Glutamatergic neuron (in vitro differentiated cells): ENCODE data around the gene VAMP7. TPM values are rescaled to one million over a fixed set of nuclear protein-coding genes. Genes with fewer than 3 reads are reported as not detected.

Source experiments
- DNase-seq: peaks from one replicate; pipeline ENCODE4 v3.0.0; 2022
- H3K27ac Mint-ChIP-seq: one replicate; pipeline ENCODE4 v1.8.0; 2020; ENCODE audit warnings: mild to moderate bottlenecking, mixed read lengths, inconsistent platforms; ENCODE audit not compliant: unreplicated experiment
- H3K27me3 Mint-ChIP-seq: one replicate; pipeline ENCODE4 v1.8.0; 2020; ENCODE audit warnings: mild to moderate bottlenecking, moderate library complexity, mixed read lengths, inconsistent platforms; ENCODE audit not compliant: unreplicated experiment
- H3K36me3 Mint-ChIP-seq: one replicate; pipeline ENCODE4 v1.8.0; 2020; ENCODE audit warnings: mild to moderate bottlenecking, mixed read lengths, inconsistent platforms; ENCODE audit not compliant: unreplicated experiment
- H3K4me1 Mint-ChIP-seq: one replicate; pipeline ENCODE4 v1.8.0; 2020; ENCODE audit warnings: mild to moderate bottlenecking, low read depth, mixed read lengths, inconsistent platforms; ENCODE audit not compliant: unreplicated experiment
- H3K4me3 Mint-ChIP-seq: one replicate; pipeline ENCODE4 v1.8.0; 2020; ENCODE audit warnings: mild to moderate bottlenecking, mixed read lengths, inconsistent platforms; ENCODE audit not compliant: unreplicated experiment
- H3K9me3 Mint-ChIP-seq: one replicate; pipeline ENCODE4 v1.8.0; 2020; ENCODE audit warnings: mild to moderate bottlenecking, moderate library complexity, mixed read lengths, inconsistent platforms; ENCODE audit not compliant: unreplicated experiment
- CTCF ChIP-seq: fragments of 200-600 bp; sonication (generic); IDR thresholded peaks from one replicate; pipeline ENCODE4 v1.5.0; 2021; ENCODE audit not compliant: partially characterized antibody, unreplicated experiment
- total RNA-seq: library from RNA; stranded (reverse); fragmentation: NEBNext Ultra II Directional; extraction: Animal tissue kit (Norgen Biotek cat#: 25700); gene quantifications from one replicate; pipeline ENCODE4 v1.2.1, GENCODE V29; 2021; ENCODE audit not compliant: unreplicated experiment

The VAMP7 gene
- total RNA-seq, 1 donor from 2014 or later = 19.5 TPM

- Mint-ChIP-seq H3K36me3 (peaks cover 6% of the 10 kb centered on the region), H3K27me3 (no peaks in the 10 kb centered on the region), H3K4me3 (no peak overlapping the region), H3K9me3 (peaks cover 5% of the 10 kb centered on the region), H3K27ac (no peak overlapping the region), H3K4me1 (no peaks in the 10 kb centered on the region)
- DNase-seq = no peak
- no peak for TF ChIP-seq CTCF
Measured at GRCh38 chrX:155865193-155865592, 16.0 kb upstream of the VAMP7 start.

GRCh38 chrX:155867821-155868220 lies 13.3 kb upstream of the VAMP7 start:
- no peak for DNase-seq
- peaks cover 5% of the 10 kb centered on the region for H3K9me3 Mint-ChIP-seq
- H3K27me3 Mint-ChIP-seq = no peaks in the 10 kb centered on the region
- H3K36me3 Mint-ChIP-seq = peaks cover 6% of the 10 kb centered on the region
- H3K27ac Mint-ChIP-seq = no peak overlapping the region
- H3K4me1 Mint-ChIP-seq = no peaks in the 10 kb centered on the region
- no peak for TF ChIP-seq CTCF
- no peak overlapping the region for H3K4me3 Mint-ChIP-seq

- no peak overlapping the region for H3K4me3 Mint-ChIP-seq
- TF ChIP-seq CTCF = no peak
- H3K27ac Mint-ChIP-seq = no peak overlapping the region
- no peak for DNase-seq
- no peaks in the 10 kb centered on the region for H3K27me3 Mint-ChIP-seq
- peaks cover 6% of the 10 kb centered on the region for H3K36me3 Mint-ChIP-seq
- no peaks in the 10 kb centered on the region for H3K4me1 Mint-ChIP-seq
- peaks cover 5% of the 10 kb centered on the region for H3K9me3 Mint-ChIP-seq
Measured at GRCh38 chrX:155870958-155871357, 10.2 kb upstream of the VAMP7 start.

GRCh38 chrX:155871934-155872333 lies 9.2 kb upstream of the VAMP7 start:
- H3K9me3 Mint-ChIP-seq = peaks cover 5% of the 10 kb centered on the region
- DNase-seq = no peak
- H3K36me3 Mint-ChIP-seq = peaks cover 6% of the 10 kb centered on the region
- no peaks in the 10 kb centered on the region for H3K4me1 Mint-ChIP-seq
- no peak overlapping the region for H3K4me3 Mint-ChIP-seq
- H3K27me3 Mint-ChIP-seq = no peaks in the 10 kb centered on the region
- no peak for TF ChIP-seq CTCF
- no peak overlapping the region for H3K27ac Mint-ChIP-seq

GRCh38 chrX:155873188-155873587 lies 8.0 kb upstream of the VAMP7 start:
- no peak overlapping the region for H3K4me3 Mint-ChIP-seq
- peaks cover 4% of the 10 kb centered on the region for H3K9me3 Mint-ChIP-seq
- no peak overlapping the region for H3K27ac Mint-ChIP-seq
- DNase-seq = no peak
- no peaks in the 10 kb centered on the region for H3K27me3 Mint-ChIP-seq
- TF ChIP-seq CTCF = no peak
- H3K36me3 Mint-ChIP-seq = peaks cover 1% of the 10 kb centered on the region
- no peaks in the 10 kb centered on the region for H3K4me1 Mint-ChIP-seq
